NK-92 (cell line): ENCODE measurements around the gene TXNRD2.

Experiments used
- DNase-seq: peaks from one replicate; lab custom pipeline; 2025; ENCODE audit not compliant: unreplicated experiment; lab: John Stamatoyannopoulos, UW

Gene TXNRD2

DNA sequence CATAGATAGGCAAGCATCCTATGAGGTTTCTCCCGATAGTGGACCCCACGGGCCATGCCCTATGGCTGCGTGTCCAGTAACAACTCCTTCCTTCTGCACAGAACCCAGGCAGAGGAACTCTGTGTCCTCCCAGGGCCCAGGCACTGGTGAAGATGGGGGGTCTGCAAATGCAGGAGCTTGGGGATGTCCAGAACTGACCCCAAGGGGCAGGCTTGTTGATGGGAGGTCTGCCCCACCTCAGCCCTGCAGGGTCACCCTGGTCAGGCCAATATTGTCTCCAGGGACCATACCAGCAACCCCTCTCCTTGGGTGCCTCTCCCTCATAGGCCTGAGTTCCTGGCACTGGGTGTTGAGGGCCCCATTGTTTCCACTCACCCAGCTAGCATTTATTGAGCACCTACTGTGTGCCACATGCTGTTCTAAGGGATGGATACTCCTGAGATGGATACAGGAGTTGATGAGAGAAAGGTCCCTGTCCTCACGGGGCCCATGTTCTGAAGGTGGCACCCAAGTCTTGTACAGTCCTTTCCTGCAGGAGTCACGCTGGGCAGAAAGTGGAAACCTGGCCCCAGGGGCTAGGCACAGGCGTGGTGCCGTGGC is 26.3 kb upstream of the TXNRD2 start:
- no peak for DNase-seq

DNA sequence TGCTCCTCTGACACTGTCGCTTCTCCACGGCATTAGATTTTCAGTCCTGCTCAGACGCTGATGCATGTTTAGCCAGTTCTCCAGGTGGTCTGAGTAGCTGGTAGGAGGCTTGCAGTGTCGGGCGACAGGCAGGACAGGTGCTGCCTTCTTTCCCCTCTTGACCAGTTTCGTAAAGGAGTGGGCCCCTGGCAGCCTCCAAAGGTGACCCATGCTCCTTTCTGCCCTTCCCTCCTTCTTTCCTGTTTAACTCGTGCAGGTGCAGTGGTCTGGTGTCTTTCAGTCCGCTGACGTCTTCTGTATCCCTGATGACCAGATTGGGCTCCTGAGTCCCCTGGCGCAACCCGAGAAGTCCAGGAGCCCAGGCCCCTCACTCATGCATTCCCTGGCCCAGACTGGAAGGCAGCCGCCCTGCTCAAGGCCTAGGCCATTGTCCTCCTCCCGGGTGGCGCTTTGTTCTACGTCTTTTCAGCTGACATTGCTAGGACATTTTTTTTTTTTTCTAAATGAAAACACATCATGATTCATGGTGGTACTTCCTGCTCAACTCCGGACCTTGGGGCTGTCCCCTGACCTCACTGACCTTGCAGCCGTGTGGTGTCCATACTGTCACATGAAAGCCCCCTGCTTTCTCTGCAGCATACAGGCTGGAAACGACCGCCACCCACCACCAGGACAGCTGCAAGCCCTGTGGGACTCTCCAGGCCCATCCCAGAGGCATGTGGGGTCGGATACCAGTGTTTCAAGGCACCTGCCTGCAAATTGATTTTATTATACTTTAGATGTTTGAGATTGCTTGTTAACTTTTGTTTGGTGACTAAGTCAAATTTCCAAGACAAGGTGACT is 25.5 kb upstream of the TXNRD2 start:
- no peak for DNase-seq

DNA sequence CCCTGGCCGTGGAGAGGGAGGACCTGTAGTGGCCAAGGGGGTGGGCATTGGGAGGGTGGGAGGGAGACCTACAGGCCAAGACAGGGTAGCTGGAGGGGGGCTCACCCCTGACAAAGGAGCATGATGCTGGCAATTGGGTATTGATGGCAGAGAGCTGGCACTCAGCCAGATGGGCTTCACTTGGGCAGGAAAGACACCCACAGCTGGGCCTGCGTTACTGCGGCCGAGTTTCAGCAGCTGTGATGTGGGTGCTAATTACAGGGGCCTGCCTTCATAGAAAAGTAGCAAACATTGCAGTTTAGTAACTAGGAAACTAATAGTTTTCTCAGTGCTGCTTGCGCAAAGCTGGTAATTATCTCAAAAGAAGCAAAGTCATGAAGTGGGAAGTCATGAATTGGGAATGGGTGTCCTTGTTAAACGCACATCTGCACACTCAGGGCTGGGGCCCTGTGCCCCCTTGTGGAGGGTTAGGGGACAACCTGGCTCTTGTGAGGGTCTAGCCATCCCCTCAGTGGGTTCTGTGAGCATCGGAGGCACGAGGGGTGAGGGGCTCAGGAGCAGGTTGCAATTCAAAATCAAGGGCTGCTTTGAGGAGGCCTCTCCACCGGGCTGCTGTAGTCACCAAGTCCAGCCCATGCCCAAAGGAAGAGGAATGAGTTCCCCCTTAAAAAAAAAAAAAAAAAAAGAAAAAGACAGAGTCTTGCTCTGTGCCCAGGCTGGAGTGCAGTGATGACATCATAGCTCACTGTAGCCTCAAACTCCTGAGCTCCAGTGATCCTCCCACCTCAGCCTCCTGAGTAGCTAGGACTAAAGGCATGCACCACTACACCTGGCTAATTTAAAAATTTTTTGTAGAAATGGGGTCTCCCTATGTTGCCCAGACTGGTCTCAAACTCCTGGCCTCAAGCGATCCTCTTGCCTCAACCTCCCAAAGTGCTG is 24.4 kb upstream of the TXNRD2 start:
- no peak for DNase-seq

DNA sequence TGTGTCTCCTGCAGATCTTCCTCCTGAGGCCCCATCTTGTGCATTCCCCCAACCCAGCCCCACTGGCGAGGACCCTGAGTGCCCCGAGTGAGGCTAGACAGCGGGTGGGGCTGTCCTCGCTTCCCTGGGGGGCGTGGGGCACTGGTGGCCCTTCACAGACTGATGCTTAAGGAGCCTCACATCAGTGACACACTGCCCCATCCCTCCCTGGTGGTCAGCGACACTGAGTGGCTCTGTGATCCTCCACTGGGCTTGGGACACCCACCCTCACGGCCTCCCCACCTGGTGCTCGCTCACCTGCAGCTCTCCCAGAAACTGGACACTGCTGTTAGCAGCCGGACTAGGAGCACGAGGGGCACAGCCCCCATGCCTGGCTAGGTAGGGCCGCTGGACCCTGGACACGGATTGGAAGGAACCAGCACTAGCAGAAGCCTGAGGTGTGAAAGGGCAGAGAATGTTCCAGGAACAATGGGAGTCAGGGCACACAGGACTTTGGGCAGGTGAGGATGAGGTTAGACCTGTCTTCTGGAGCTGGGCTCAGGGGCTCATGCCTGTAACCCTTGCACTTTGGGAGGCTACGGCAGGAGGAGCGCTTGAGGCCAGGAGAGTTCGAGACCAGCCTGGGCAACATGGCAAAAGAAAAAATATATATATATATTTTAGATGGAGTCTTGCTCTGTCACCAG is 23.2 kb upstream of the TXNRD2 start:
- no peak for DNase-seq

DNA sequence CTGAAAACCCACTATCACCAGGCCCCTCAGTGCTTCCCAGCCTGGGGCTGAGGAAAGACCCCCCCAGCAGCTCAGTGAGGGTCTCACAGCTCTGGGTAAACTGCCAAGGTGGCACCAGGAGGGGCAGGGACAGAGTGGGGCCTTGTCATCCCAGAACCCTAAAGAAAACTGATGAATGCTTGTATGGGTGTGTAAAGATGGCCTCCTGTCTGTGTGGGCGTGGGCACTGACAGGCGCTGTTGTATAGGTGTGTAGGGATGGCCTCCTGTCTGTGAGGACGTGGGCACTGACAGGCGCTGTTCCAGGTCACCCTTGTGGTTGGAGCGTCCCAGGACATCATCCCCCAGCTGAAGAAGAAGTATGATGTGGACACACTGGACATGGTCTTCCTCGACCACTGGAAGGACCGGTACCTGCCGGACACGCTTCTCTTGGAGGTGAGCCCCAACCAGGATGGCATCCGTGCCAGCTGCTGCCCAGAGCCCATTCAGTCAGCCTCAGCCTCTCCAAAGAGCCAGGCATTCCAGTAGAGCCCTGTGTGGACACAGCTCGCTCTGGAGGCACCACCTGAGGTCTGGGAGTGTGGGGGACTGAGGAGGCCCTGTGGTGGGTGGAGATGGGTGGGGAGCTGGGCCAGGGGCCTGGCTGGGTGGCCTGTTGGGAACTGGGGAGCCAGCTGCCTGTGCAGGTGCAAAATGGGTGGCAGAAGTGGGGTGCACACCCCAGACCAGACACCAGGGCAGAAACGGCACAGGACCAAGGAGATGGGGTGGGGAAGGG is 22.4 kb upstream of the TXNRD2 start:
- no peak for DNase-seq

DNA sequence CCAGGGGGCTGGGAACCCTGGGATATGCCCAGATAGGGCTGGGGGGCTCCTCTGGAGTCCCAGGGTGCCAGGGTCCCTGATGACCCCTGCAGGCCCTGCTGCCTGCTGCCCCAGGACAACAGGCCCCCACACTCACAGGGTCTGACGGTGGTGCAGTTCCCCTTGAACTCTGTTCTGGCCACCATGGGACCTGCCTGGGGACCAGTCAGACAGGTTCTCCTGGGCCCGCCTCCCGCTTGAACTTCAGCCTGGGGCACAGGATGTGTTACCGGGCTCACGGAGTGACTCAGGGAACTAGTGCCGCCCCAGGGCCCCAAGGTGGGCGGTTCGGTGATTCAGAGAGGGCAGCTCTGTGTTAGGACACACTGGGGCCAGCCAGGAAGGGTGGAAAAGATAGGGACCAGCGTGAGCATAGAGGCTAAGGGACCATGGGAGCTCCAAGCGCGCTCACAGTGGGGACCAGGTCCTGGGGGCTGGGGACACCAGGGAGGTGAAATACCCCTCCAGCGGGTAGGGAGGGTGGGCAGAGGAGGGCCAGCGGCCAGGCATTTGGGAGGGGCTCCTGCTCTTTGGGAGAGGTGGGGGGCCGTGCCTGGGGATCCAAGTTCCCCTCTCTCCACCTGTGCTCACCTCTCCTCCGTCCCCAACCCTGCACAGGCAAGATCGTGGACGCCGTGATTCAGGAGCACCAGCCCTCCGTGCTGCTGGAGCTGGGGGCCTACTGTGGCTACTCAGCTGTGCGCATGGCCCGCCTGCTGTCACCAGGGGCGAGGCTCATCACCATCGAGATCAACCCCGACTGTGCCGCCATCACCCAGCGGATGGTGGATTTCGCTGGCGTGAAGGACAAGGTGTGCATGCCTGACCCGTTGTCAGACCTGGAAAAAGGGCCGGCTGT is 21.5 kb upstream of the TXNRD2 start:
- no peak for DNase-seq

DNA sequence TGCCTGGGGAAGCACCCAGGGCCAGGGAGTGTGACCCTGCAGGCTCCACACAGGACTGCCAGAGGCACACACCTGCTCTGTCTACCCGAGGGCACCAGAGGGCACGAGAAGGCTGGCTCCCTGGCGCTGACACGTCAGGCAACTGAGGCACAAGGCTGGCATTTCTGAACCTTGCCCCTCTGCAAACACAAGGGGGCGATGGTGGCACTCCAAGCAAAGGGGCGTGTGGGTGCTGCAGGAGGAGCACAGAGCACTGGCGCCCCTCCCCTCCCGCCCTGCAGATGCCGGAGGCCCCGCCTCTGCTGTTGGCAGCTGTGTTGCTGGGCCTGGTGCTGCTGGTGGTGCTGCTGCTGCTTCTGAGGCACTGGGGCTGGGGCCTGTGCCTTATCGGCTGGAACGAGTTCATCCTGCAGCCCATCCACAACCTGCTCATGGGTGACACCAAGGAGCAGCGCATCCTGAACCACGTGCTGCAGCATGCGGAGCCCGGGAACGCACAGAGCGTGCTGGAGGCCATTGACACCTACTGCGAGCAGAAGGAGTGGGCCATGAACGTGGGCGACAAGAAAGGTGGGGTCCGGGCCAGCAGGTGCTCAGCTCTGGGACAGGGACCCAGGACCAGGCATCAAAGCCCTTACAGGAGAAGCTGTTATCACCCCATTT is 20.8 kb upstream of the TXNRD2 start:
- no peak for DNase-seq

DNA sequence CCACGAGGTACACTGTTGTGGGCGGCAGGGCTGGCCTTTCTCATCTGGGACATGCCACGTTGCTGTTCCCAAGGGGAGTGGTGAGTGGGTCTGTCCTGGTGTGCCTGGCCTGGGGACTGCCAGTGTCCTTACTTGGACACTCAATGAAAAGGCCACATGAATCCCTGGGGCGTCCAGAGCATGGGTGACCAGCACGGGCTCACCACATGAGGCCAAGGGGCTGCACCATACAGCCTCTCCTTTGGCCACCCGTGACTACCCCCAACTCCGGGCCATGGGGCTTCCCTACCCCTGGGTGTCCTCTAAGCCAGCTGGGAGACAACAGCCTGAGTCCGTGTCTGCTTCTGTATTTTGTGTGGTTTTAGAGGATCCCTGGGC is 20.2 kb upstream of the TXNRD2 start:
- DNase-seq = no peak

DNA sequence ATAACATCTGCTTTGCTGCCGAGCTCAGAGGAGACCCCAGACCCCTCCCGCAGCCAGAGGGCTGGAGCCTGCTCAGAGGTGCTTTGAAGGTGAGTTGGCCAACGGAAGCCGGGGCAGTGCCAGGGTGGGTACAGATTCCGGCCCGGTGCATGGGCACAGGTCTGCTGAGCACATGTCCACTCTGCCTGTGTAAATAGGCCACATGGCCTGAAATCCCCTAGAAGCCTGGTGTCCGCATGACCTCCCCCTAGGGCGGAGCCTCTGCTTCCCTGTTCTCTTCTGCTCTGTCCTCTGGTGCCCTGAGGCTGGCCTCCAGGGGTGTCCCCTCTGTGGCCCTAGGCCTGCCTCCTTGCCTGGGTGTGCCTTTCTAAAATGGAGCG is 19.6 kb upstream of the TXNRD2 start:
- DNase-seq = no peak

DNA sequence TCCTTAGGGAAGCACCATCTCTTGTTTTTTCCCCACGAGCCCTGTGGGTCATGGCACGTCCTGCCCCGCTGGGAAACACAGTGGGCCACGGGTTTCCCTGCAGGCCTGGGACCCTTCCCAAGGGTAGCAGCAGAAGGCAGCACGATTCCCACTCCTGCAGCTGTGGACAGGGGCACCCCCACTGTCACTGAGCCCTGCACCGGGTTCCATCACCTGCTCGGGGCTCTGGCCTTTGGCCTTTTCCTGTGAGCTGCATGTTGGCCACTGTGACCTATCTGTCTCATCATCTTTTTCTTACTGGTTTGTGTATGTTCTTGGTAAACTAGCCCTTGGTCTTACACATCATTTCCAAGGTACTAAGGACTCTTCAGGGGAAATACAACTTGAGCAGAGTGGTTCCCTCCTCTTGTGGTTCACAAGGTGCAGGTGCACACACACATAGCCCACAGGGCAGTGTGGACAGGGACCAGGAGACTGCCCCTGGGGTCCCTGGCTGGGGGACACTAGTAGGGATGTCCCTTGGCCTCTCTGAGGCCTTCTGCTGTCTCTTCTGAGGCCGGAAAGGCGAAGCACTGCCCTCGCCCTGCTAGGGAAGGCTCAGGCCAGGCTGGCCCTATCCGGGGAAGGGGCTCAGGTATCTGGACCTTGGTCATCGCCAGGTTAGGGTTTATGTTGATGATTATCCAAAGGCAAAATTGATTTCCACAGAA is 19.0 kb upstream of the TXNRD2 start:
- DNase-seq = no peak

DNA sequence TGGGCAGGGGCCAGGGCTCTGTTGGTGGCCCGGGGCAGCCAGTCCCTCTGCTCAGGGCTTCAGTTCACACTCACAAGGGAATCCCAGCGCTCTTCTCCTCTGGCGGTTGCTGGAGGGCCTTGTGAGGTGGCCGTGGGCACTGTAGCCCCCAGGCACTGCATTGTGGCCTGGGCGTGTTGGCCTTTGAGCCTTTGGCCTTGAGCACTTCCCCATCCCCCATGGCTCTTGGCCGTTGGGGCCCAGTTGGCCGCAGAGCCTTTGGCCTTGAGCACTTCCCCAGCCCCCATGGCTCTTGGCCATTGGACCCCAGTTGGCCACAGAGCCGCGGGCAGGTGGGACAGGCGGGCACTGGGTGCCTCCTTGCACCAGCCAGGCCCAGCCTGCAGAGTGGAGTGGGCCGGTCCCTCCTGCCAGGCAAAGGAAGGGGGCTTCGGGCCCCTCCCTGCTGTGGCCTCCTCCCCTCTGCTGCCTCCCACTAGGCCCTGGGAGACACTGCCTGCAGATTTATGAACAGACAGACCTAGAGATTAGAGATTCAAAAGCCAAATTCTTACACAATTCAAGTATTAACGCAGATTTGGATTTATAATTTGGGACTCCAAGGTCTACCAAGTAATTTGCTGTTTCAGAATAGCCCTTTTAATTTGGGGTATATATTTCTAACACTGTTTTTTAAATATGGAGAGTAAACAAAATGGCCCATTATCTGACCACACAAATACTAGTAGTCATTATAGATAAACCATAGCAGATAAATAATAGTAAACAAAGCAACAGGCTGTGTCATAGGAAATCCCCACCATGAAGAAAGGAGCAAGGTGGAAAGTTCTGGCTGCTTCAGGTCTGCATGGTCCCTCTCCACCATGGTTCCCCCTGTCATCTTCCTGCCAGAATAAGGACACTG is 18.2 kb upstream of the TXNRD2 start:
- no peak for DNase-seq

DNA sequence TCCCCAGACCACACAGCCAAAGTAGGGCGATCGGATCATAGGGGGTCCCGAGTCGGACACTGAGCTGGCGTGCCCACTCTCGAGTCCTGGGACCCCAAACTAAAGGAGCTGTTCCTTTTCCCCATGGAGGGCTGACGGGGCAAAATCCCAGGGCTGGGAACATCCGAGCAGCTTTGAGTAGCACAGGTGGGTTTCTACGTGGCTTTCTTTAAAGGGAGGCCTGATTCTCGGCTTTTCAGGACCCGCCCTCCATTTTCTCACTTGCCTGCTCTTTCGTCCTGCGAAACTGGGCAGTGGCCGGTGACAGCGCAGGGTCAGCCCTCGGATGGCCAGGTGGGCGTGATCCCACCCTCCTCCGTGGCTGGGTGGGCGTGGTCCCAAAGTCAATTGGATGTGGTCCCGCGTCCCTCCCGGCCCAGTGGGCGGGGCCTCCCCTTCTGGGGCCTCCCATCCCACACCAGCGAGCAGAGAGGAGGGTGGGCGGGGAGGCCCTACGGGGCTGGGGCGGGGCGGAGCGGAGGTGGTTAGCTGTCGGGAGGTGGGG is 17.5 kb upstream of the TXNRD2 start:
- no peak for DNase-seq

DNA sequence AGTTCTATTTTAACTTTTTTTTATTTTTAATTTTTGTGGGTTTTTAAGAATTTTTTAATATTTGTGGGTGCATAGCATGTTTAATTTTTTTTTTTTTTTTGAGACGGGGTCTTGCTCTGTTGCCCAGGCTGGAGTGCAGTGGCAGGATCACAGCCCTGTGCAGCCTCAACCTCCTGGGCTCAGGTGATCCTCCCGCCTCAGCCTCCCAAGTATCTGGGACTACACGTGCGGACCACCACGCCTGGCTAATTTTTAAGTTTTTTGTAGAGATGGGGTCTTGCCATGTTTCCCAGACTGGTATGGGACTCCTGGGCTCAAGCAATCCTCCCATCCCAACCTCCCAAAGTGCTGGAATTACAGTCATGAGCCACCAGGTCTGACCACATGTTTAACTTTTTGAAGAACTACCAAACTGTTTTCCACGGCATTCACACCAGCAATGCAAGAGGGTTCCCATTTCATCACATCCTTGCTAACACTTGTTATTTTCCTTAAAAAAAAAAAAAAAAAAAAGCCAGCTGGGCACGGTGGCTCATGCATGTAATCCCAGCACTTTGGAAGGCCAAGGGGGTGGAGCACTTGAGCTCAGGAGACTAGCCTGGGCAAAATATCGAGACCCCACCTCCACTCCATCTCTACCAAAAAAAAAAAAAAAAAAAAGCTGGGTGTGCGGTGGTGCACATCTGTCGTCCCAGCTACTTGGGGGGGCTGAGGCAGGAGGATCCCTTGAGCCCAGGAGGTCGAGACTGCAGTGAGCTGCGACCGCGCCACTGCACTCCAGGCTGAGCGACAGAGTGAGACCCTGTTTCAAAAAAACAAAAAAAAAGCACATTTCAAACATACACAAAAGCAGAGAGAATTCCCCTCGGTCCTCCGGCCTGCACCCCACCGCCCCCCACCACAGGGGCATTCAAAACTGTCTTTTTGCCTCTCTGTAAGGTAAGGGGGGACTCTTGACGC is 16.7 kb upstream of the TXNRD2 start:
- no peak for DNase-seq

DNA sequence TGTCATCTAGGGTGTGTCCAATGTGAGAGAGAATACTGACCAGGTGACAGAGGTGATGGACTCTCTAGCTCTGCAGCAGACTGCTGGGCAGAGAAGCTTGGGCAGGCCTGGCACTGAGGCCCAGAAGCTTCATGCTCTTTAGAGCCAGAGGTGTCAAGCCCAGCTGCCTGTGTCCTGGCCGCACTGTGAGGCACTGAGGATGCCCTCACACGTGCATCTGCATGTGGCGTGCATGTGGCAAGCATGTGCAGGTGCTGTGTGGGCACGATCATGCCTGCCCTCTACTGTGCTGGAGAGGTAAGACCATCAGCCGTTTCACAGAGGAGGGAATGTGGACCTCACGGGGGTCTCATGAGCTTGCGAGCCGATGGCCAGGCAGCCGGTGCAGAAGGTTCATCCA is 15.8 kb upstream of the TXNRD2 start:
- no peak for DNase-seq

DNA sequence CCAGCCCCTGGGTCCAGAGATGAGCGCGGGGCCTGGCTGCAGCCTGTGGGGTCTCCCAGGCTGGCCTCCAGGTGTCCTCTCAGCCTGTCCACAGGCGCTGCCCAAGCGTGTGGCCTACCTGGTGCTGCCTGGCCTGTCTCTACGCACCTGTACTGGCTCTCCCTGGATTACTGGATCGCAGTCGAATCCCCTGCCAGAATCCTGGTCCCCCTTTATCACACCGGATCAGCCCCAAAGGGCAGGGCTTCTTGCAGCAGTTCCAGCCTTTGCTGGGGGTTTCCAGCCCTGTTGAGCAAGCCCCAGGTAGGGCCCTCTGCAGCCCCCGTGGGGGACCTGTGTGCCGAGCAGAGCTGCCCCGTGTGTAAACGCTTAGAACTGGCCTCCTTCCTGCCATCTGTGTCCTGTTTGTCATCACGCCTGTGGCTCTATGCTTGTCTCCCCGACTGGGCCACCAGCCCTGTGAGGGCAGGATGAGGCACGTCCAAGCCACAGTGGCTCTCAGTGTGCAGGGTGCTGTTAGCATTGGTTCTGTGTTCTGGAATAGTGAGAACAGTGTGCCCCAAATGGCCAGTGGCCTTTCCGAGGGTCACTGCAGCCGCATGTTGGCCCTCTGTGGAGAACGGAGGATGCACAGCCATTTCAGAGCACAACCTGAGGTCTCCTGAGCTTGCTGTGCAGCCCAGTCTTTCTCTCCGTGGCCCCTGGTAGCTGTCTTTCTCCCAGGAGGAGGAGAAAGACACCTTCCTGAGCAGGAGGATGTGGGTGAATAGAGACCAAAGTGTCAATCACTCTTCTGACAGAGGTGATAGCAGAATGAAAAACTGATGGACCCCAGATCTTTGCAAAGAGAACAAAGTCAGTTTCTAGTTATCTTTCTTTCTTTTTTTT is 13.9 kb upstream of the TXNRD2 start:
- no peak for DNase-seq
